Fibroblast of lung (primary cell): ENCODE results near the gene PDE5A. TPM values are rescaled to one million over a fixed set of nuclear protein-coding genes. Genes with fewer than 3 reads are reported as not detected.

Source experiments
- DNase-seq, 2 donors: peaks; one replicate each; pipeline versions ENCODE4 v3.0.0 to v3.0.0-alpha.2; 2010; ENCODE audit warnings: low read depth in 2 of 2
- H2AFZ ChIP-seq: 2 replicates; pipeline ENCODE4 v1.5.1; 2012; ENCODE audit warnings: low read length, control low read depth, inconsistent platforms
- H3K27ac ChIP-seq: 2 replicates; pipeline ENCODE4 v1.5.1; 2011; ENCODE audit warnings: low read length, control low read depth; ENCODE audit not compliant: insufficient read depth
- H3K27me3 ChIP-seq: 2 replicates; pipeline ENCODE4 v1.5.1; 2011; ENCODE audit warnings: mild to moderate bottlenecking, low read length; ENCODE audit not compliant: control insufficient read depth, insufficient read depth
- H3K36me3 ChIP-seq: 2 replicates; pipeline ENCODE4 v1.5.1; 2011; ENCODE audit warnings: low read length; ENCODE audit not compliant: control insufficient read depth, insufficient read depth
- H3K4me1 ChIP-seq: 2 replicates; pipeline ENCODE4 v1.5.1; 2011; ENCODE audit warnings: low read length; ENCODE audit not compliant: control insufficient read depth, insufficient read depth; ENCODE audit errors: extremely low read depth
- H3K4me2 ChIP-seq: 2 replicates; pipeline ENCODE4 v1.5.1; 2011; ENCODE audit warnings: low read length, control low read depth; ENCODE audit not compliant: insufficient read depth; ENCODE audit errors: extremely low read depth
- H3K4me3 ChIP-seq, 4 experiments: fragments of 200-600 bp in 1 of 4; sonication (generic) in 1 of 4; replicated peaks in 1 of 4; 2 replicates each; pipeline ENCODE4 v1.5.1; 2011 to 2016; ENCODE audit warnings: low read length in 4 of 4, low read depth in 3 of 4, mild to moderate bottlenecking in 3 of 4, control low read depth in 2 of 4, inconsistent platforms in 1 of 4, mixed read lengths in 1 of 4; ENCODE audit not compliant: insufficient read depth in 1 of 4; ENCODE audit errors: control extremely low read depth in 1 of 4
- H3K79me2 ChIP-seq: 2 replicates; pipeline ENCODE4 v1.5.1; 2012; ENCODE audit warnings: mild to moderate bottlenecking, low read length, inconsistent platforms; ENCODE audit not compliant: control insufficient read depth, insufficient read depth
- H3K9ac ChIP-seq: 2 replicates; pipeline ENCODE4 v1.5.1; 2011; ENCODE audit warnings: mild to moderate bottlenecking, low read length, control low read depth; ENCODE audit not compliant: insufficient read depth
- H3K9me3 ChIP-seq: 2 replicates; pipeline ENCODE4 v1.5.1; 2012; ENCODE audit warnings: low read depth, low read length; ENCODE audit not compliant: control insufficient read depth, insufficient read depth
- H4K20me1 ChIP-seq: 2 replicates; pipeline ENCODE4 v1.5.1; 2011; ENCODE audit warnings: low read length; ENCODE audit not compliant: control insufficient read depth, insufficient read depth; ENCODE audit errors: extremely low read depth
- EZH2 ChIP-seq: IDR thresholded peaks from 2 replicates; pipeline ENCODE4 v1.5.1; 2012; ENCODE audit warnings: low read length, control low read depth, mild to moderate bottlenecking; ENCODE audit errors: missing control alignments
- polyA plus RNA-seq, 2 donors: library from polyadenylated mRNA; depleted of rRNA in 1 of 2; stranded (reverse) in 1 of 2; unstranded in 1 of 2; fragments of >200 nt; gene quantifications; 2 replicates each; pipeline ENCODE4 v1.2.1, GENCODE V29; 2011 to 2012; ENCODE audit warnings: missing spikeins in 1 of 2
- total RNA-seq: library from RNA; depleted of rRNA; stranded (reverse); fragments of >200 nt; gene quantifications from 2 replicates; pipeline ENCODE4 v1.2.1, GENCODE V29; 2014
- TF ChIP-seq, protein P1 (sequence below), 2 donors: IDR thresholded peaks in 1 of 2; conservative IDR thresholded peaks in 1 of 2; 1 replicate in 1 of 2; 2 replicates in 1 of 2; pipeline ENCODE4 v1.5.1; 2011 to 2012; ENCODE audit warnings: low read length in 2 of 2, control low read depth in 1 of 2, inconsistent platforms in 1 of 2, low read depth in 1 of 2, mild to moderate bottlenecking in 1 of 2

The PDE5A gene
- total and polyA plus RNA-seq, 2 donors (not counting 1 experiment from before 2014, with no cell fraction given): 197 to 832 TPM

DNA sequence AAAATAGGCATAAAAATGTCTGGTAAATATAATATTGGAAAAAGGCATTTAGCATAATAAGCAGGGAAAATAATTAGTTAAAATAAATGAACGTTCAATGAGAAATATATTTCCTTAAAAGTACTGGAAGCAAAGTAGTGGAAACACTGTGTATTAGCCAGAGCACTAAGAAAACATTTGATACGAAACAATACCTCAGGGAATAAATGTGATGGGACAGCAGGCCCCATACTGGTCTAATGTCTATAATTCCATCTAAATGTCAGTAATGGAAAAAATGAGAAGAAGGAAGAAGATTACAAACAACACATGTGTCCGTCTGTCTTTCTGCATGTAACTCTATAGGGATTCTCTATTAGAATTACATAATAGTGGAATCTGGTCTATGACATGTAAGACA lies 79.0 kb downstream of the PDE5A start:
- H3K36me3 ChIP-seq: peaks cover 4% of the 10 kb centered on the region
- no peak overlapping the region for H2AFZ ChIP-seq
- H3K9me3 ChIP-seq: no peaks in the 10 kb centered on the region
- H3K27me3 ChIP-seq: no peaks in the 10 kb centered on the region
- no peak for DNase-seq
- H3K4me3 ChIP-seq: no peak overlapping the region
- no peak overlapping the region for H3K9ac ChIP-seq
- H3K79me2 ChIP-seq: no peaks in the 10 kb centered on the region
- no peaks in the 10 kb centered on the region for H4K20me1 ChIP-seq
- TF ChIP-seq, protein P1, sequence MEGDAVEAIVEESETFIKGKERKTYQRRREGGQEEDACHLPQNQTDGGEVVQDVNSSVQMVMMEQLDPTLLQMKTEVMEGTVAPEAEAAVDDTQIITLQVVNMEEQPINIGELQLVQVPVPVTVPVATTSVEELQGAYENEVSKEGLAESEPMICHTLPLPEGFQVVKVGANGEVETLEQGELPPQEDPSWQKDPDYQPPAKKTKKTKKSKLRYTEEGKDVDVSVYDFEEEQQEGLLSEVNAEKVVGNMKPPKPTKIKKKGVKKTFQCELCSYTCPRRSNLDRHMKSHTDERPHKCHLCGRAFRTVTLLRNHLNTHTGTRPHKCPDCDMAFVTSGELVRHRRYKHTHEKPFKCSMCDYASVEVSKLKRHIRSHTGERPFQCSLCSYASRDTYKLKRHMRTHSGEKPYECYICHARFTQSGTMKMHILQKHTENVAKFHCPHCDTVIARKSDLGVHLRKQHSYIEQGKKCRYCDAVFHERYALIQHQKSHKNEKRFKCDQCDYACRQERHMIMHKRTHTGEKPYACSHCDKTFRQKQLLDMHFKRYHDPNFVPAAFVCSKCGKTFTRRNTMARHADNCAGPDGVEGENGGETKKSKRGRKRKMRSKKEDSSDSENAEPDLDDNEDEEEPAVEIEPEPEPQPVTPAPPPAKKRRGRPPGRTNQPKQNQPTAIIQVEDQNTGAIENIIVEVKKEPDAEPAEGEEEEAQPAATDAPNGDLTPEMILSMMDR (conservative IDR thresholded peaks at IDR 0.05 in 1 of 2, IDR thresholded peaks at IDR 0.05 in 1 of 2; ENCODE audit: low read depth in 1 of 2, low read length in 2 of 2): no peak
- no peak for TF ChIP-seq EZH2
- H3K27ac ChIP-seq: no peak overlapping the region
- peaks cover 2% of the 10 kb centered on the region for H3K4me1 ChIP-seq
- no peak overlapping the region for H3K4me2 ChIP-seq

DNA sequence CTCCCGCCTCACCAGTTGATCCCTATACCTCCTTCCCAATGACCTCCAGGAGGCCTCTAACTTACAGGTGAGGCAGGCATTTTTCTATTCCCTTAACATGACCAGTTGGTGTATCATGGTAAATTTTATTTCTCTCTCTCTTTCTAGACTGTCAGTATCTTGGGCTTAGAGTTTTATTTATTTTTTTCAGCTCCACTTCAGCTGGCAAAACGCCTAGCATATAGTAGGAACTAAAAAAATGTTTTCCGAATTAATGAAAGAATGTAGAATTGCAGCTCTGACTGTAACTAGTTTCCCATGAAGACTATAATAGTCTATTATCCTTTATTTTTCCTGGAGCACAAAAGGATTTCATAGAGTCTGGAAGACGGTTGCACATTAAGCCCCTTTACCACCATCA lies 84.8 kb downstream of the PDE5A start:
- Histone ChIP-seq H2AFZ (no peak overlapping the region), H3K4me3 (no peak overlapping the region), H3K4me1 (no peaks in the 10 kb centered on the region), H3K27ac (no peak overlapping the region), H3K4me2 (no peak overlapping the region), H4K20me1 (no peaks in the 10 kb centered on the region), H3K79me2 (peaks cover 1% of the 10 kb centered on the region), H3K36me3 (peaks cover 14% of the 10 kb centered on the region), H3K9ac (no peak overlapping the region), H3K9me3 (no peaks in the 10 kb centered on the region), H3K27me3 (no peaks in the 10 kb centered on the region)
- TF ChIP-seq EZH2: no peak
- TF ChIP-seq, protein P1 (conservative IDR thresholded peaks at IDR 0.05 in 1 of 2, IDR thresholded peaks at IDR 0.05 in 1 of 2; ENCODE audit: low read depth in 1 of 2, low read length in 2 of 2): no peak
- no peak for DNase-seq

DNA sequence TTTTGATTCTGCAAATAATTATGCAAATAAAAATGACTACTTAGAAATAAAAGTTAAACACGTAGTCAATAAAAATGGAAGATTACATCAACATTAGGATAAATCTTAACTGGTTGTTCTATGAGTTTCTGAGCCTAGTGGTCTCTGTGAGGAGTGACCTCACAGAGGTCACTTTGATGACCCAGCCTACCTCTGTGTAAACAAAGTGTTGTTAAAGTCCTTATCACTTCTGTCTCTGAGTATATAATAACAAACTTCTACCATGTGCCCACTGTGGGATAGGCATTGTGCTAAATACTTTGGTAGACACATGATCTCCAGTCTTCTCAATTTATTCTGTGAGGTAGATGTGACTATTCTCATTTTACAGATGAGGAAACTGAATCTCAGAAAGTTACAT lies 85.4 kb downstream of the PDE5A start:
- Histone ChIP-seq H3K27me3 (no peaks in the 10 kb centered on the region), H3K9me3 (no peaks in the 10 kb centered on the region), H3K4me1 (no peaks in the 10 kb centered on the region), H4K20me1 (no peaks in the 10 kb centered on the region), H3K79me2 (peaks cover 1% of the 10 kb centered on the region), H3K4me2 (no peak overlapping the region), H3K36me3 (peaks cover 18% of the 10 kb centered on the region), H3K27ac (no peak overlapping the region), H2AFZ (no peak overlapping the region), H3K9ac (no peak overlapping the region), H3K4me3 (no peak overlapping the region)
- TF ChIP-seq, protein P1 (conservative IDR thresholded peaks at IDR 0.05 in 1 of 2, IDR thresholded peaks at IDR 0.05 in 1 of 2; ENCODE audit: low read depth in 1 of 2, low read length in 2 of 2): no peak
- TF ChIP-seq EZH2: no peak
- DNase-seq: no peak
